IPS-18a (cell line): ENCODE data around the gene PRKCSH.
"Not testable (repeated sequence)": the region's sequence is repeated elsewhere in the genome, so short reads cannot be mapped to it uniquely, and the experiment has no call there.

Experiments used
- H3K27ac ChIP-seq: one replicate; pipeline ENCODE4 v1.5.1; 2013; ENCODE audit warnings: low read length
- H3K27me3 ChIP-seq: one replicate; pipeline ENCODE4 v1.6.1; 2013; ENCODE audit warnings: mild to moderate bottlenecking, low read length; ENCODE audit not compliant: control insufficient read depth, insufficient read depth
- H3K36me3 ChIP-seq: one replicate; pipeline ENCODE4 v1.6.1; 2013; ENCODE audit warnings: low read depth, low read length; ENCODE audit not compliant: control insufficient read depth
- H3K4me1 ChIP-seq: one replicate; pipeline ENCODE4 v1.6.1; 2013; ENCODE audit warnings: low read depth, low read length; ENCODE audit not compliant: control insufficient read depth
- H3K4me3 ChIP-seq: one replicate; pipeline ENCODE4 v1.5.1; 2013; ENCODE audit warnings: low read length
- H3K9ac ChIP-seq: one replicate; pipeline ENCODE4 v1.6.1; 2013; ENCODE audit warnings: mild to moderate bottlenecking, low read length, moderate library complexity
- H3K9me3 ChIP-seq: one replicate; pipeline ENCODE4 v1.6.1; 2013; ENCODE audit warnings: low read depth, low read length; ENCODE audit not compliant: control insufficient read depth

PRKCSH gene

GRCh38 chr19:11453468-11454341 is 18.3 kb downstream of the PRKCSH start:
- Histone ChIP-seq H3K4me1 (peaks cover 10% of the 10 kb centered on the region), H3K4me3 (no peak overlapping the region), H3K36me3 (peaks cover 10% of the 10 kb centered on the region), H3K27me3 (no peaks in the 10 kb centered on the region), H3K27ac (no peak overlapping the region), H3K9me3 (no peaks in the 10 kb centered on the region), H3K9ac (no peak overlapping the region)

GRCh38 chr19:11455233-11455554 is 19.8 kb downstream of the PRKCSH start:
- not testable (repeated sequence) for H3K9me3 ChIP-seq, H3K4me1 ChIP-seq, H3K9ac ChIP-seq, H3K27ac ChIP-seq, H3K4me3 ChIP-seq, H3K36me3 ChIP-seq, H3K27me3 ChIP-seq

- no peaks in the 10 kb centered on the region for H3K27me3 ChIP-seq
- no peaks in the 10 kb centered on the region for H3K36me3 ChIP-seq
- H3K9ac ChIP-seq = no peak overlapping the region
- no peaks in the 10 kb centered on the region for H3K9me3 ChIP-seq
- no peak overlapping the region for H3K4me3 ChIP-seq
- H3K4me1 ChIP-seq = peaks cover 8% of the 10 kb centered on the region
- no peak overlapping the region for H3K27ac ChIP-seq
These were observed 21.2 kb downstream of the PRKCSH start for GRCh38 chr19:11456659-11457058.

GRCh38 chr19:11457115-11457514 is 21.7 kb downstream of the PRKCSH start:
- Histone ChIP-seq H3K9me3 (no peaks in the 10 kb centered on the region), H3K9ac (no peak overlapping the region)

GRCh38 chr19:11457831-11458230 is 22.4 kb downstream of the PRKCSH start:
- no peaks in the 10 kb centered on the region for H3K4me1 ChIP-seq
- H3K9ac ChIP-seq = no peak overlapping the region

More at GRCh38 chr19:11457115-11457514, 21.7 kb downstream of the PRKCSH start:
- Histone ChIP-seq H3K4me3 (no peak overlapping the region), H3K36me3 (no peaks in the 10 kb centered on the region), H3K27me3 (no peaks in the 10 kb centered on the region), H3K4me1 (peaks cover 3% of the 10 kb centered on the region), H3K27ac (no peak overlapping the region)

GRCh38 chr19:11458236-11458900 is 22.9 kb downstream of the PRKCSH start:
- Histone ChIP-seq H3K9ac (no peak overlapping the region), H3K36me3 (no peaks in the 10 kb centered on the region), H3K9me3 (no peaks in the 10 kb centered on the region), H3K4me1 (no peaks in the 10 kb centered on the region), H3K27me3 (no peaks in the 10 kb centered on the region), H3K27ac (no peak overlapping the region), H3K4me3 (no peak overlapping the region)

More at GRCh38 chr19:11457831-11458230, 22.4 kb downstream of the PRKCSH start:
- no peaks in the 10 kb centered on the region for H3K36me3 ChIP-seq
- no peaks in the 10 kb centered on the region for H3K27me3 ChIP-seq
- no peaks in the 10 kb centered on the region for H3K9me3 ChIP-seq
- no peak overlapping the region for H3K4me3 ChIP-seq
- H3K27ac ChIP-seq = no peak overlapping the region

GRCh38 chr19:11458912-11459311 is 23.5 kb downstream of the PRKCSH start:
- not testable (repeated sequence) for H3K36me3 ChIP-seq, H3K9me3 ChIP-seq, H3K4me1 ChIP-seq, H3K27ac ChIP-seq, H3K27me3 ChIP-seq, H3K4me3 ChIP-seq, H3K9ac ChIP-seq

GRCh38 chr19:11460207-11460606 is 24.8 kb downstream of the PRKCSH start:
- Histone ChIP-seq H3K27ac (no peak overlapping the region), H3K4me1 (peaks cover 2% of the 10 kb centered on the region), H3K9me3 (no peaks in the 10 kb centered on the region), H3K27me3 (no peaks in the 10 kb centered on the region), H3K36me3 (no peaks in the 10 kb centered on the region), H3K4me3 (no peak overlapping the region), H3K9ac (no peak overlapping the region)

GRCh38 chr19:11461453-11461852 is 26.0 kb downstream of the PRKCSH start:
- peaks cover 4% of the 10 kb centered on the region for H3K4me1 ChIP-seq
- H3K27me3 ChIP-seq = no peaks in the 10 kb centered on the region
- H3K4me3 ChIP-seq = no peak overlapping the region
- no peak overlapping the region for H3K27ac ChIP-seq
- H3K9ac ChIP-seq = no peak overlapping the region
- H3K9me3 ChIP-seq = no peaks in the 10 kb centered on the region
- H3K36me3 ChIP-seq = no peaks in the 10 kb centered on the region

- Histone ChIP-seq H3K4me1 (peaks cover 4% of the 10 kb centered on the region), H3K36me3 (no peaks in the 10 kb centered on the region)
These were observed 28.0 kb downstream of the PRKCSH start for GRCh38 chr19:11463391-11463790.

GRCh38 chr19:11464333-11465265 is 29.2 kb downstream of the PRKCSH start:
- Histone ChIP-seq H3K36me3 (no peaks in the 10 kb centered on the region), H3K27me3 (no peaks in the 10 kb centered on the region), H3K4me1 (peaks cover 4% of the 10 kb centered on the region), H3K9me3 (no peaks in the 10 kb centered on the region), H3K27ac (no peak overlapping the region), H3K4me3 (no peak overlapping the region), H3K9ac (no peak overlapping the region)

More at GRCh38 chr19:11463391-11463790, 28.0 kb downstream of the PRKCSH start:
- H3K4me3 ChIP-seq = no peak overlapping the region
- H3K9ac ChIP-seq = no peak overlapping the region
- no peaks in the 10 kb centered on the region for H3K9me3 ChIP-seq
- no peak overlapping the region for H3K27ac ChIP-seq
- no peaks in the 10 kb centered on the region for H3K27me3 ChIP-seq
